OCI-LY1 (cell line): Measurements from ENCODE around the gene ENSA.

Experiments used
- H2AFZ ChIP-seq: fragments of 200-600 bp; sonication (generic), shearing (Covaris generic); 2 replicates; pipeline ENCODE4 v1.6.0; 2014; ENCODE audit warnings: antibody characterized with exemption, mild to moderate bottlenecking, low read length
- H3F3A ChIP-seq: fragments of 200-600 bp; sonication (generic), shearing (Covaris generic); 2 replicates; pipeline ENCODE4 v1.6.0; 2014; ENCODE audit warnings: mild to moderate bottlenecking, antibody characterized with exemption, low read length, moderate library complexity; ENCODE audit not compliant: insufficient read depth
- H3K27ac ChIP-seq: fragments of 200-600 bp; sonication (generic); 2 replicates; pipeline ENCODE4 v1.5.1; 2014; ENCODE audit warnings: low read length, mixed run types, mild to moderate bottlenecking, low read depth; ENCODE audit not compliant: poor library complexity, severe bottlenecking
- H3K27me3 ChIP-seq: fragments of 200-600 bp; sonication (generic); 2 replicates; pipeline ENCODE4 v1.6.0; 2014; ENCODE audit warnings: antibody characterized with exemption, mild to moderate bottlenecking, low read length, moderate library complexity; ENCODE audit not compliant: insufficient read depth
- H3K36me3 ChIP-seq: fragments of 200-600 bp; sonication (generic); 2 replicates; pipeline ENCODE4 v1.6.1; 2014; ENCODE audit warnings: mild to moderate bottlenecking, antibody characterized with exemption, low read length, moderate library complexity, mixed read lengths; ENCODE audit not compliant: insufficient read depth
- H3K4me1 ChIP-seq: fragments of 200-600 bp; sonication (generic); 2 replicates; pipeline ENCODE4 v1.5.1; 2014; ENCODE audit warnings: mild to moderate bottlenecking, low read length, moderate library complexity; ENCODE audit not compliant: insufficient read depth, severe bottlenecking
- H3K4me2 ChIP-seq: fragments of 200-600 bp; sonication (generic), shearing (Covaris generic); 2 replicates; pipeline ENCODE4 v1.6.1; 2014; ENCODE audit warnings: low read length
- H3K4me3 ChIP-seq: fragments of 200-600 bp; sonication (generic); 2 replicates; pipeline ENCODE4 v1.5.1; 2014; ENCODE audit warnings: low read length, low read depth, mild to moderate bottlenecking, mixed read lengths; ENCODE audit not compliant: poor library complexity, severe bottlenecking
- H3K79me2 ChIP-seq: fragments of 200-600 bp; shearing (Covaris generic); 2 replicates; pipeline ENCODE4 v1.6.1; 2016; ENCODE audit warnings: mixed run types, low read length, mixed read lengths; ENCODE audit not compliant: insufficient read depth
- H3K9ac ChIP-seq: fragments of 200-600 bp; sonication (generic), shearing (Covaris generic); 2 replicates; pipeline ENCODE4 v1.6.1; 2014; ENCODE audit warnings: mild to moderate bottlenecking, low read length, mixed read lengths
- H3K9me2 ChIP-seq: fragments of 200-600 bp; sonication (generic), shearing (Covaris generic); 2 replicates; pipeline ENCODE4 v1.6.1; 2014; ENCODE audit warnings: low read depth, mild to moderate bottlenecking, low read length, mixed read lengths
- H3K9me3 ChIP-seq: fragments of 200-600 bp; shearing (Covaris generic); 2 replicates; pipeline ENCODE4 v1.6.1; 2014; ENCODE audit warnings: low read length, mixed read lengths
- H4K20me1 ChIP-seq: fragments of 200-600 bp; sonication (generic), shearing (Covaris generic); 2 replicates; pipeline ENCODE4 v1.6.0; 2016; ENCODE audit warnings: mild to moderate bottlenecking, low read length; ENCODE audit not compliant: insufficient read depth
- CTCF ChIP-seq: fragments of 200-600 bp; sonication (generic), shearing (Covaris generic); IDR thresholded peaks from 2 replicates; pipeline ENCODE4 v1.5.1; 2017; ENCODE audit warnings: mild to moderate bottlenecking, antibody characterized with exemption, low read length, moderate library complexity, mixed read lengths
- EZH2 ChIP-seq: fragments of 200-600 bp; sonication (generic), shearing (Covaris generic); IDR thresholded peaks from 2 replicates; pipeline ENCODE4 v1.8.0; 2017; ENCODE audit warnings: borderline replicate concordance, mixed run types, mild to moderate bottlenecking, antibody characterized with exemption, low read length, moderate library complexity, mixed read lengths

Gene ENSA

GRCh38 chr1:150612014-150612345 lies 17.4 kb downstream of the ENSA start:
- Histone ChIP-seq H4K20me1 (no peaks in the 10 kb centered on the region), H3F3A (no peaks in the 10 kb centered on the region), H3K79me2 (no peaks in the 10 kb centered on the region), H3K27ac (peak overlapping the region; percentile 85), H3K36me3 (peaks cover 20% of the 10 kb centered on the region), H2AFZ (no peak overlapping the region), H3K4me2 (peak overlapping the region; percentile 15; the same call in 1 of the 2 replicates), H3K9me3 (no peaks in the 10 kb centered on the region), H3K4me3 (no peak overlapping the region), H3K4me1 (peaks cover 39% of the 10 kb centered on the region), H3K9ac (peak overlapping the region; percentile 3; the same call in 1 of the 2 replicates), H3K9me2 (no peaks in the 10 kb centered on the region), H3K27me3 (no peaks in the 10 kb centered on the region)
- TF ChIP-seq CTCF (no peak), EZH2 (no peak)

- Histone ChIP-seq H3K36me3 (peaks cover 11% of the 10 kb centered on the region), H3K4me2 (no peak overlapping the region), H3K27ac (peak overlapping the region; percentile 85), H3K79me2 (no peaks in the 10 kb centered on the region), H3K27me3 (no peaks in the 10 kb centered on the region), H3K9me3 (no peaks in the 10 kb centered on the region), H3F3A (no peaks in the 10 kb centered on the region), H3K9ac (no peak overlapping the region), H4K20me1 (no peaks in the 10 kb centered on the region), H3K4me1 (peaks cover 39% of the 10 kb centered on the region), H3K4me3 (no peak overlapping the region), H3K9me2 (no peaks in the 10 kb centered on the region), H2AFZ (no peak overlapping the region)
- TF ChIP-seq CTCF (no peak), EZH2 (no peak)
These were observed 18.8 kb downstream of the ENSA start for GRCh38 chr1:150610576-150610975.

GRCh38 chr1:150609732-150610131 lies 19.7 kb downstream of the ENSA start:
- H3F3A ChIP-seq = no peaks in the 10 kb centered on the region
- H3K9me3 ChIP-seq = no peaks in the 10 kb centered on the region
- no peaks in the 10 kb centered on the region for H3K27me3 ChIP-seq
- no peak overlapping the region for H3K4me3 ChIP-seq
- H3K9me2 ChIP-seq = no peaks in the 10 kb centered on the region
- H3K9ac ChIP-seq = no peak overlapping the region
- no peak overlapping the region for H2AFZ ChIP-seq
- no peak for TF ChIP-seq EZH2
- TF ChIP-seq CTCF = no peak
- no peaks in the 10 kb centered on the region for H3K79me2 ChIP-seq
- no peak overlapping the region for H3K27ac ChIP-seq
- no peak overlapping the region for H3K4me2 ChIP-seq
- peaks cover 39% of the 10 kb centered on the region for H3K4me1 ChIP-seq
- H3K36me3 ChIP-seq = peaks cover 5% of the 10 kb centered on the region
- H4K20me1 ChIP-seq = no peaks in the 10 kb centered on the region
